K562 (cell line): ENCODE data around the gene ATXN2L. TPM values are rescaled to one million over a fixed set of nuclear protein-coding genes. Genes with fewer than 3 reads are reported as not detected.

Experiments
- BHLHE40 ChIP-seq: IDR thresholded peaks from 2 replicates; pipeline ENCODE4 v1.6.1; 2011; ENCODE audit warnings: low read length, improper control_type of control experiment
- CREM ChIP-seq: IDR thresholded peaks from 2 replicates; pipeline ENCODE4 v1.6.1; 2014; ENCODE audit warnings: antibody characterized with exemption, low read depth
- DIDO1 ChIP-seq: fragments of 450-650 bp; IDR thresholded peaks from 2 replicates; pipeline ENCODE4 v1.6.1; 2016; ENCODE audit warnings: low read depth, missing biosample characterization, missing genetic modification characterization
- ETS2 ChIP-seq: IDR thresholded peaks from 2 replicates; pipeline ENCODE4 v1.6.1; 2016; ENCODE audit warnings: borderline replicate concordance, missing genetic modification characterization, mild to moderate bottlenecking, moderate library complexity, missing compliant biosample characterization; ENCODE audit not compliant: poor library complexity, severe bottlenecking
- GABPA ChIP-seq: fragments of 200-800 bp; sonication (Bioruptor generic); conservative IDR thresholded peaks from 2 replicates; pipeline ENCODE4 v1.6.1; 2016; ENCODE audit warnings: low read depth, missing genetic modification characterization, missing compliant biosample characterization
- GTF2A2 ChIP-seq: IDR thresholded peaks from 2 replicates; pipeline ENCODE4 v1.6.1; 2016; ENCODE audit warnings: mild to moderate bottlenecking, missing genetic modification characterization, missing compliant biosample characterization
- HDAC2 ChIP-seq: fragments of 450-650 bp; IDR thresholded peaks from 2 replicates; pipeline ENCODE4 v1.6.1; 2016; ENCODE audit warnings: mild to moderate bottlenecking
- HIVEP1 ChIP-seq: fragments of 250-450 bp; sonication (Bioruptor Pico); IDR thresholded peaks from 2 replicates; pipeline ENCODE4 v1.4.0; 2020; ENCODE audit warnings: mild to moderate bottlenecking
- NCOA2 ChIP-seq, 2 experiments: fragments of 450-650 bp; IDR thresholded peaks; 2 replicates each; pipeline ENCODE4 v1.6.1; 2018; ENCODE audit warnings: mild to moderate bottlenecking in 2 of 2, moderate library complexity in 1 of 2; ENCODE audit not compliant: partially characterized antibody in 2 of 2
- POLR2G ChIP-seq: fragments of 200-400 bp; formaldehyde crosslinking; IDR thresholded peaks from 2 replicates; pipeline ENCODE4 v1.6.1; 2017; ENCODE audit warnings: low read depth, mild to moderate bottlenecking, antibody characterized with exemption, low read length, moderate library complexity
- PTBP1 ChIP-seq: fragments of 200-400 bp; formaldehyde crosslinking; IDR thresholded peaks from 2 replicates; pipeline ENCODE4 v1.6.1; 2017; ENCODE audit warnings: low read depth, low read length
- PURB ChIP-seq: sonication (generic); formaldehyde crosslinking; IDR thresholded peaks from 2 replicates; pipeline ENCODE4 v1.9.0; 2021; ENCODE audit warnings: low read depth, mild to moderate bottlenecking, missing genetic modification reagents
- RUNX1 ChIP-seq: sonication (generic); IDR thresholded peaks from 2 replicates; pipeline ENCODE4 v1.6.1; 2016; ENCODE audit warnings: antibody characterized with exemption, low read depth
- TAF1 ChIP-seq: IDR thresholded peaks from 2 replicates; pipeline ENCODE4 v1.6.1; 2011; ENCODE audit warnings: mild to moderate bottlenecking, low read length, moderate library complexity; ENCODE audit not compliant: insufficient read depth, control insufficient read depth, severe bottlenecking; ENCODE audit errors: extremely low read depth
- TFAP4 ChIP-seq: sonication (generic); formaldehyde crosslinking; IDR thresholded peaks from 2 replicates; pipeline ENCODE4 v1.8.0; 2022; ENCODE audit warnings: missing genetic modification reagents, mild to moderate bottlenecking, moderate library complexity, borderline replicate concordance
- TGIF2 ChIP-seq: sonication (generic); formaldehyde crosslinking; IDR thresholded peaks from 2 replicates; pipeline ENCODE4 v1.8.1; 2022; ENCODE audit warnings: mild to moderate bottlenecking, missing genetic modification reagents, moderate library complexity
- U2AF1 ChIP-seq: fragments of 200-400 bp; formaldehyde crosslinking; optimal IDR thresholded peaks from 2 replicates; pipeline ENCODE3; 2017; ENCODE audit warnings: mild to moderate bottlenecking, low read depth, low read length, moderate library complexity
- XRCC4 ChIP-seq: IDR thresholded peaks from one replicate; pipeline ENCODE4 v1.6.1; 2011; ENCODE audit not compliant: insufficient read depth, insufficient read length; ENCODE audit errors: extremely low read depth
- ZNF165 ChIP-seq: fragments of 250-450 bp; sonication (Bioruptor Pico); IDR thresholded peaks from 2 replicates; pipeline ENCODE4 v1.4.0; 2020; ENCODE audit warnings: borderline replicate concordance
- ZNF175 ChIP-seq: fragments of 200-800 bp; sonication (Bioruptor generic); IDR thresholded peaks from 2 replicates; pipeline ENCODE4 v1.6.1; 2016; ENCODE audit warnings: low read depth, mild to moderate bottlenecking, missing genetic modification characterization, missing compliant biosample characterization
- ZNF263 ChIP-seq: sonication (generic); formaldehyde crosslinking; IDR thresholded peaks from 2 replicates; pipeline ENCODE4 v1.8.0; 2022; ENCODE audit warnings: mild to moderate bottlenecking, missing genetic modification reagents, borderline replicate concordance
- ZNF780A ChIP-seq: fragments of 250-450 bp; sonication (Bioruptor Pico); IDR thresholded peaks from 2 replicates; pipeline ENCODE4 v1.5.0; 2021; ENCODE audit warnings: mild to moderate bottlenecking
- polyA plus RNA-seq, 8 experiments: library from polyadenylated mRNA; depleted of rRNA in 4 of 8; stranded (reverse) in 5 of 8; unstranded in 3 of 8; fragments of >200 nt; fragmentation: Nextera tagmentation in 2 of 8; fragmentation: Illumina TruSeq in 1 of 8; extraction: Ambion mirVana in 2 of 8; extraction: Trizol in 1 of 8; gene quantifications; 2 replicates each; pipeline versions ENCODE4 v1.2.1 to v1.2.3, GENCODE V29; 2011 to 2014; ENCODE audit warnings: inconsistent platforms in 1 of 8, missing spikeins in 1 of 8
- total RNA-seq, 7 experiments: library from RNA; depleted of rRNA in 6 of 7; stranded (reverse); fragments of >200 nt in 6 of 7; fragmentation: Illumina TruSeq in 2 of 7; extraction: Trizol in 2 of 7; gene quantifications; 2 replicates each; pipeline versions ENCODE4 v1.2.1 to v1.2.3, GENCODE V29; 2011 to 2021; ENCODE audit warnings: low replicate concordance in 1 of 7
- TF ChIP-seq, protein P1 (sequence below): sonication (generic); formaldehyde crosslinking; IDR thresholded peaks from 2 replicates; pipeline ENCODE4 v1.8.1; 2023; ENCODE audit warnings: mild to moderate bottlenecking, missing genetic modification reagents
- TF ChIP-seq, protein P2 (sequence below): sonication (generic); formaldehyde crosslinking; IDR thresholded peaks from 2 replicates; pipeline ENCODE4 v1.5.0; 2020; ENCODE audit warnings: missing genetic modification reagents

ATXN2L gene
- total and polyA plus RNA-seq, 9 of the 15 experiments (the other 6 are each of a cell fraction or from before 2014, with no cell fraction given), result 3.8 to 280 (median 37.2) TPM

- TF ChIP-seq, protein P1, sequence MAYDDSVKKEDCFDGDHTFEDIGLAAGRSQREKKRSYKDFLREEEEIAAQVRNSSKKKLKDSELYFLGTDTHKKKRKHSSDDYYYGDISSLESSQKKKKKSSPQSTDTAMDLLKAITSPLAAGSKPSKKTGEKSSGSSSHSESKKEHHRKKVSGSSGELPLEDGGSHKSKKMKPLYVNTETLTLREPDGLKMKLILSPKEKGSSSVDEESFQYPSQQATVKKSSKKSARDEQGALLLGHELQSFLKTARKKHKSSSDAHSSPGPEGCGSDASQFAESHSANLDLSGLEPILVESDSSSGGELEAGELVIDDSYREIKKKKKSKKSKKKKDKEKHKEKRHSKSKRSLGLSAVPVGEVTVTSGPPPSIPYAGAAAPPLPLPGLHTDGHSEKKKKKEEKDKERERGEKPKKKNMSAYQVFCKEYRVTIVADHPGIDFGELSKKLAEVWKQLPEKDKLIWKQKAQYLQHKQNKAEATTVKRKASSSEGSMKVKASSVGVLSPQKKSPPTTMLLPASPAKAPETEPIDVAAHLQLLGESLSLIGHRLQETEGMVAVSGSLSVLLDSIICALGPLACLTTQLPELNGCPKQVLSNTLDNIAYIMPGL, result peak; percentile 81; the same call in 1 of the 2 replicates
- TF ChIP-seq TAF1 (peak; percentile 77), DIDO1 (tag) (peak; percentile 66), PURB (CRISPR knock-in tag) (no peak), POLR2G (peak; percentile 93), ZNF263 (CRISPR knock-in tag) (no peak; the same call in 1 of the 2 replicates), PTBP1 (0 out of 2 replicates have a peak, but pooled peaks have one; percentile 27), NCOA2 (IDR thresholded peaks at IDR 0.05; ENCODE audit: partially characterized antibody in 2 of 2) (no peak), RUNX1 (no peak), ZNF165 (CRISPR knock-in tag) (no peak), TGIF2 (CRISPR knock-in tag) (no peak), XRCC4 (no peak), U2AF1 (no peak), ZNF780A (no peak), HIVEP1 (CRISPR knock-in tag) (no peak), BHLHE40 (peak; percentile 55), CREM (peak; percentile 100), ETS2 (tag) (no peak), GTF2A2 (tag) (no peak), ZNF175 (CRISPR knock-in tag) (peak; percentile 48; the same call in 1 of the 2 replicates), GABPA (tag) (peak; percentile 100), HDAC2 (peak; percentile 97), TFAP4 (CRISPR knock-in tag) (peak; percentile 90)
- TF ChIP-seq, protein P2, sequence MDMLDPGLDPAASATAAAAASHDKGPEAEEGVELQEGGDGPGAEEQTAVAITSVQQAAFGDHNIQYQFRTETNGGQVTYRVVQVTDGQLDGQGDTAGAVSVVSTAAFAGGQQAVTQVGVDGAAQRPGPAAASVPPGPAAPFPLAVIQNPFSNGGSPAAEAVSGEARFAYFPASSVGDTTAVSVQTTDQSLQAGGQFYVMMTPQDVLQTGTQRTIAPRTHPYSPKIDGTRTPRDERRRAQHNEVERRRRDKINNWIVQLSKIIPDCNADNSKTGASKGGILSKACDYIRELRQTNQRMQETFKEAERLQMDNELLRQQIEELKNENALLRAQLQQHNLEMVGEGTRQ, result no peak
These were observed 23.5 kb downstream of the ATXN2L start, which contains the start of gene TUFM (continued) for GRCh38 chr16:28846080-28846932.
